Measurements from ENCODE around the gene NCCRP1.

The NCCRP1 gene

GRCh38 chr19:39166571-39167391, 30.0 kb upstream of the NCCRP1 start:
- no peak for DNase-seq

DNA sequence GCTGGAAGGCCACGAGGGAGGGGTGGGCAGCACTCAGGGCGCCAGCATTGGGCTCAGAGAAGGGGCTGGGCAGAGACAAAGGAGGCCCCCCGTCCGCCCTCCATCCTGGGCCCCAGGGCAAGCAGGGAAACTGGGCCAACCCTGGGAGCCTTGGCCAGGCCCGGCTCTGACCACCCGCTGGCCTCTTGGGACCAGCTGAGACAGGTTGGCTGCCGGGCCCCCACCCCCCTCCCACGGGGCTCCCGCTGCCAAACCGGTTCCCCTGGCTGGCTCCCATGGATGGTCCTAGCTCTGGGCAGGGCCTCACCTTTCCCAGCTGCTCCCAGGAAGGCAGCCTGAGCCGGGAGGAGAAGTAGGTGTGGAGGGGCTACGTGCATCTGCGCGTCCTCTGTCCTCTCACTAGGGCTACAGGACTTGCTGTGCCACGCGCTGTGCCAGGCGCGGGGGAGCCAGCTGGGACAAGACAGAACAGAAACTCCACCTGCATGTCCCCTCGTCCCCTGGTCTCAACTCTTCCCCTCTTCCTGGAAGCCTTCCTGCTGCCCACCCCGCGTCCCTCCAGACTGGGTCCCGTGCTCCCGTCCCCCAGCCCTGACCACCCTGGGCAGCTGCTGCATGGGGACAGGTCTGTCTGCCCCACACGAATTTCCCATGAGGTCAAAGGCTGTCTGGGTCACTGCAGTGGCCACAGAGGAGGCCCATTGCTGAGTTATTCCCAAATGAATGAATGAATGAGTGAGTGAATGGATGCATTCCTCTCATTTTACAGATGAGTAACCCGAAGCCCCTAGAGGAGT, 29.1 kb upstream of the NCCRP1 start:
- DNase-seq: no peak

DNA sequence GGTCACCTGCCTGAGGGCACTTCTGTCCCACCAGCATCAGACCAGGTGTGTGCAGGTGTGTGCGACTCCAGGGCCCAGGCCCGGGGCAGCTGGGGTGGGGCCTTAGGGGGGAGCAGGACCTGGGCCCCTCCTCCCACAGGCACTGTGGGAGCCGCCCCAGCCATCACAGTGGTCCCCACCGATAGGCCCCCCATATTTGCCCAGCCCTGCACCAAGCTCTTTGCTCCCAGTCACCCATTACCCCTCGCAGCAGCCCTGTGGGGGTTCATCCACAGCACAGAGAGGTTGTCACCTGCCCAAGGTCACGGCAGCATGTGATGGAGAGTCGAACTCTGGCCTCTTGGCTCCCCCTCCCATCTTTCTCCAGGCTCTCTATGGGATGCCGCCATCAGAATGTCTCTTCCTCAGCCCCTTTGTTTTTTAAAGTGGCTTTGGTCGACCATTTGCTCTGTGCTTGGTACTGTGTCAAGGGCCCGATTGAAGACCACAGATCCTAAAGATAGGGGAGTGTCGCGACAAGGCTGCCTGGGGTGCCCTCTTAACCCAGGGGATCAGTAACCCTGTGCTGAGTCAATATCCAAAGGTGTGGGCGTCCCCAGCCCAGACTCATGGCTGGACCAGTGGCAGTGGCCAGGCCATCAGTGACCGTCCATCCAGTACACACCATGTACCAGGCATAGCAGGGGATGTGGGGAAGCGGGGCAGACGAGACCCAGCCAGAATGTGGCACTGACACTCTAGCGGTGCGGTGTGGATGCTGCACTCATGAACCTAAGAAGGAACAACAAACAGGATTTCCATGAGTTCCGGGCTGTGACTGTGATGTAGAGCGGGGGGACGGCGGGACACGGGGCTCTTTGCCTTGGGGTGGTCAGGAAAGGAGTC, 28.3 kb upstream of the NCCRP1 start:
- DNase-seq: no peak

GRCh38 chr19:39169143-39169810, 27.5 kb upstream of the NCCRP1 start:
- no peak for DNase-seq

DNA sequence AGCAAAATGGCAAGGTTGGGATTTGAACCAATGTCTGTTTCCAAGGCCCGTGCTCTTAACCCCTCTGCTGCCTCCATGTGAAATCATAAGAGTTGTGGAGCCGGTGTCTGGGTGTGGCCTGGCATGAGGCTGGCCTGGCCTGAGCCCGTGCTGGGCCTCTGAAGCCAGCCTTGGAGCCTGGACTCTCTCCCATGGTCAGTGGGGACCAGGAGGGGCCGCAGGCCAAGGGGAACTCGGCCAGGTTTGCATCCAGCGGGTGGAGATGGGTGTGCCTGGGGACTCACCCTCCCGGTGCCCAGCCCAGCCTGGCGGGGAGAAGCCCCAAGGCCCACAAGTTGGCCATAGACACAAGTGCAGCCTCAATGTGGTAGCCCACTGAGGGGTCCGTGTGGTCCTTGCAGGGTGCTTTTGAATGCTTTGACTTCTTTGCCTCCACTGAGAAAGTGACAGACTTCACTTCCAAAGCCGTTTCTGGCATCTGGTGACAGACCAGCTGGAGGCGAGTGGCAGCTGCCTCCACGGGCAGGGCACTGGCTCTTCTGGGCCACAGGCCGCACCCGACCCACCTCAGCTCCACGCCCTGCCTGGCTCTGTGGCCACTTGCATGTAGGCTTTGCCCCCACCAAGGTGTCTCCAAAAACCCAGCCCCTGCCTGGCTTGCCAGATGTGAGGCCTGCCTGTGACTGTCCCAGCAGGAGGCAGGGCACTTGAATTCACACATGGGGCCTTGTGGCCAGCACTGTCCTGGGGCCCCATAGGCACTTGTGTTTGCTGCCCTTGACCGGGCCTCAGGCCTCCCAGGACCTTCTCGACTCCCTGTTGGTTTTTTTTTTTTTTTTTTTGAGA, 26.2 kb upstream of the NCCRP1 start:
- no peak for DNase-seq

DNA sequence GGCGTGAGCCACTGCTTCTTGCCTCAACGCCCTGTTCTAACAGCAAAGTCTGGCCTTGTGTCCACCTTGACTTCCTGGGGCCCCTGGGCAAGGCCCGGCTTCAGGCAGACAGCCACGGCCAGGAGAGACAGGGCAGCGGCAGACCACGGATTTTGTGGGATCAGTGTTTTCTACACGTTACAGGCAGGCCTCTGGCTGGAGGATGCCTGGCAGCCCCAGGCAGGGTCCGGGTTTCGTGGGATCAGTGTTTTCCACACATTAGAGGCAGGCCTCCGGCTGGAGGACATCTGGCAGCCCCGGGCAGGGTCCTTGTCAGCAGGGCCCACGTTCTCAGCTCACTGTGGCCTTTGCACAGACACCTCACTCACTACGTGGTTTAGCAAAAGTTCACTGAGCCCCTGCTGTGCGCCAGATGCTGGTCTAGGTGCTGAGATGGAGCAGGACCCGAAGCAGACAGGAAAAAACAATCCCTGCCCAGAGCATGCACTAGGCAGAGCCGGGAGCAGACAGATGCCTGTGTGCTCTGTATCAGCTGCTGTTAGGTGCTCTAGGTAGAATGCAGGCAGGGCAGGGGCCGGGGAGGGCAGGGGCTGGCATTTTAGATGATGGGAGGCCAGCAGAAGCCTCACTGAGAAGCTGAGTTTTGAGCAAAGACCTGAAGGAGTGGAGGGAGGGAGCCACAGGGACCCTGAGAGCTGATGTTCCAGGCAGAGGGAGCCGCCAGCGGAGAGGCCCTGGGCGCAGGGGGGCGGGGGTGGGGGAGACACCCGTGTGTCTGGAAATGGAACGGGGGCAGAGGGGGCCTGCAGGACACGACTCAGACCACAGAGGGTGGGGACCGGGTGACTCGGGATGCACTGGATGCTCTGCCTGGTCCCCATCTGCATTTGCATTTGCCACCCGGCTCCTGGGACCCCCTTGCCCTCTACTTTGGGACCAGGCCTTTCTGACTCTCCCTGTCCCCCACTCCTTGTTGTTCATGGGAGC, 25.0 kb upstream of the NCCRP1 start:
- DNase-seq: no peak

GRCh38 chr19:39172700-39173501, 23.9 kb upstream of the NCCRP1 start:
- DNase-seq: no peak

GRCh38 chr19:39173502-39173991, 23.2 kb upstream of the NCCRP1 start:
- no peak for DNase-seq

- no peak for DNase-seq
Measured at GRCh38 chr19:39174142-39174541, 22.6 kb upstream of the NCCRP1 start.

GRCh38 chr19:39174558-39175544, 21.9 kb upstream of the NCCRP1 start:
- DNase-seq: no peak

- no peak for DNase-seq
Measured at GRCh38 chr19:39175564-39175963, 21.2 kb upstream of the NCCRP1 start.

DNA sequence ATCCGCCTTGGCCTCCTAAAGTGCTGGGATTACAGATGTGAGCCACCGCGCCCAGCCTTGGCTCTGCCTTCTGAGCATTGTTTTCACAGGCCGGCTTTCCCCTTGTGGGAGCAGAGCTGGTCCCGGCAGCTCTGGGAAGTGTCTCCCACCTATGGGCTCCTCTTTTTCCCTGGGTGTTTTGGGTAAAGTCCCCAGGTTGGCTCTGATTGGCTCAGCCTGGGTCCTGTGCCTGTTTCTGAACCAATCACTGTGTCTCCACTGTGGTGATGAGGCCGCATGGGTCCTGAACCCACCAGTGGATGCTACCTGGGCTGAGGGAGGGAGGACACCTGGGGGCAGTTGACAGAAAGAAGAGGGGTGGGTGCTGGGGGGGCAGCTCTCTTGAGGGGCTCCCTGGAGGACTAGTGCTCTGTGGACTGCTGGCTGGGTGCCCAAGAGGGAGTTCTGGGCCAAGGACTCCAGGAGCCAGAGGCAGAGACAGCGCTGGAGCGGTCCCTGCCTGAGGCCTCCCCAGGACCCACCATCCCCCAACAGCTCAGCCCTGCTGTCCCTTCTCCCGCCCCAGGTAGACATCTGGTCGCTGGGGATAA, 19.6 kb upstream of the NCCRP1 start:
- no peak for DNase-seq

- no peak for DNase-seq
Measured at GRCh38 chr19:39177736-39178135, 19.0 kb upstream of the NCCRP1 start.

GRCh38 chr19:39178296-39179006, 18.3 kb upstream of the NCCRP1 start:
- no peak for DNase-seq

GRCh38 chr19:39179754-39180153, 17.0 kb upstream of the NCCRP1 start:
- DNase-seq: no peak

DNA sequence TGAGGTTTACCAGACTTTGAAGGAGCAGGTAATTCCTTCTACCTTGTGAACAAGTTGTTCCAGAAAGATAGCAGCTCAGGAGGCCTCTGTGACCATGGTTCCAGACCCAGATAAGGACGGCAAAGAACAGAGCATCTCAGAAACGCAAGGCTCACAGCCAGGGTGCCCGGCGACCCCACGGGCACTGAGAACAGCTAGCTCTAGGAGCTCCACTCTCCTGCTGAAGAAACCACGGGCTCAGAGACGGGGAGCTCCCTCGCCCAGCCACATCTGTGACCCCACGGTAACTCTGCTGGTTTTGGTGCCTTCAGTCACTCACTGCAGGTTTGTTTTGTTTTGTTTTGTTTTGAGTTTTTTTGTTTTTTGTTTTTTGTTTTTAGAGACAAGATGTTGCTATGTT, 16.0 kb upstream of the NCCRP1 start:
- DNase-seq: no peak

All from activated CD4-positive, alpha-beta T cell treated with anti-CD3 and anti-CD28 coated beads, Interleukin-2, amount 50 U/mL, for 48 hours (primary cell).